HL-60 (cell line): Measurements from ENCODE around the gene EML2.

Experiments
- GABPA ChIP-seq: IDR thresholded peaks from 2 replicates; pipeline ENCODE4 v1.6.1; 2012; ENCODE audit warnings: low read depth
- SPI1 ChIP-seq: IDR thresholded peaks from 2 replicates; pipeline ENCODE4 v1.6.1; 2012; ENCODE audit warnings: low read depth, mild to moderate bottlenecking, borderline replicate concordance
- TF ChIP-seq, protein P1 (sequence below): IDR thresholded peaks from one replicate; pipeline ENCODE4 v1.5.1; 2011; ENCODE audit warnings: low read length, control low read depth, inconsistent platforms; ENCODE audit not compliant: insufficient read depth

DNA sequence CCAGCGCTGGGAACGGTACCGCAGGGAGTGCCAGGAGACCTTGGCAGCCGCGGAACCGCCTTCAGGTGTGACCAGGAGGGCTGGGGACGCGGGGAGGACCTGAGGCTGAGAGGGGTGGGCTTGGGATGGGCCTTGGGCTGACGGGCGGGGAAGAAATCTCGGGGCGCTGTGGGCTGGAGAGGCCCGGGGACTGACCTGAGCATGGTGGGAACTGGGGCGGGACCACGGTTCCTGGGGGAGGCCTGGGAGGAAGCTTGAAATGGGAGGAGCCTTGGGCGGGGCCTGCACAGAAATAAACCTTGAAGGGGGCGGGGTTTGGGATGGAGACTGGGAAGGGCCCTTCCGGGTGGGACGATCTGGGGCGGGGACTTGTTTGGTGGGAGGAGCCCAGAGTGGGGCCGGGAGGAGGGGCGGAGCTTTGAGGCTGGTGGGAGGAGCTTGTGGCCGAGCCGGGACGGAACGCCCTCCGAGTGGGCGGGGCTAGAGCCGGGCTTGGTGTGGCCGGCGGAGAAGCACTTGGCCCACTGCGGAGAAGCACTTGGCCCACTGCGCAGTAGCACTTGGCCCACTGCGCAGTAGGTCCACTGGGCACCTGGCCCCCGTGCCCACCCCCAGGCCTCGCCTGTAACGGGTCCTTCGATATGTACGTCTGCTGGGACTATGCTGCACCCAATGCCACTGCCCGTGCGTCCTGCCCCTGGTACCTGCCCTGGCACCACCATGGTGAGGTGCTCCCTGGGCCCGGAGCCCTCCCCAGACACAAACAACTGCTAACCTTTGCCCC, 31.7 kb upstream of the EML2 start:
- TF ChIP-seq, protein P1, sequence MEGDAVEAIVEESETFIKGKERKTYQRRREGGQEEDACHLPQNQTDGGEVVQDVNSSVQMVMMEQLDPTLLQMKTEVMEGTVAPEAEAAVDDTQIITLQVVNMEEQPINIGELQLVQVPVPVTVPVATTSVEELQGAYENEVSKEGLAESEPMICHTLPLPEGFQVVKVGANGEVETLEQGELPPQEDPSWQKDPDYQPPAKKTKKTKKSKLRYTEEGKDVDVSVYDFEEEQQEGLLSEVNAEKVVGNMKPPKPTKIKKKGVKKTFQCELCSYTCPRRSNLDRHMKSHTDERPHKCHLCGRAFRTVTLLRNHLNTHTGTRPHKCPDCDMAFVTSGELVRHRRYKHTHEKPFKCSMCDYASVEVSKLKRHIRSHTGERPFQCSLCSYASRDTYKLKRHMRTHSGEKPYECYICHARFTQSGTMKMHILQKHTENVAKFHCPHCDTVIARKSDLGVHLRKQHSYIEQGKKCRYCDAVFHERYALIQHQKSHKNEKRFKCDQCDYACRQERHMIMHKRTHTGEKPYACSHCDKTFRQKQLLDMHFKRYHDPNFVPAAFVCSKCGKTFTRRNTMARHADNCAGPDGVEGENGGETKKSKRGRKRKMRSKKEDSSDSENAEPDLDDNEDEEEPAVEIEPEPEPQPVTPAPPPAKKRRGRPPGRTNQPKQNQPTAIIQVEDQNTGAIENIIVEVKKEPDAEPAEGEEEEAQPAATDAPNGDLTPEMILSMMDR = no peak
- TF ChIP-seq GABPA (no peak), SPI1 (no peak)
